HCT116 (cell line): ENCODE results near the gene PPP6R3. TPM values are rescaled to one million over a fixed set of nuclear protein-coding genes. Genes with fewer than 3 reads are reported as not detected.
"Not testable (repeated sequence)": the region's sequence is repeated elsewhere in the genome, so short reads cannot be mapped to it uniquely, and the experiment has no call there.

ENCODE experiments used
- ATAC-seq: fragments of 200-7000 bp; cut with Tn5 transposase; 2 replicates; pipeline ENCODE4 v1.9.1; 2020; ENCODE audit warnings: mild to moderate bottlenecking, moderate library complexity
- BruUV-seq: library from RNA; stranded (reverse); fragments of 400-500 nt; replicated peaks from 2 replicates; lab custom pipeline; 2021; lab: Mats Ljungman, UMichigan
- CTCF ChIA-PET: fragments of 300-600 bp; sonication (Branson Sonifier 250); formaldehyde crosslinking; loops from one replicate; lab custom pipeline; 2021; ENCODE audit warnings: antibody characterized with exemption; lab: Charles Lee
- POLR2A ChIA-PET: fragments of 300-600, 350-600 bp; sonication (Branson Sonifier 250); formaldehyde crosslinking; loops from one replicate; lab custom pipeline; 2021; ENCODE audit warnings: antibody characterized with exemption; lab: Charles Lee
- RAD21 ChIA-PET, 2 experiments: fragments of 300-600 bp; sonication (Branson Sonifier 250); formaldehyde crosslinking; loops; one replicate each; lab custom pipeline; 2023; ENCODE audit warnings: low total read pairs in 2 of 2; ENCODE audit not compliant: uncharacterized antibody in 2 of 2, unreplicated experiment in 2 of 2, low non-redundant PET in 1 of 2; lab: Charles Lee
- DNase-seq: peaks from one replicate; pipeline ENCODE4 v3.0.0-alpha.2; 2010; ENCODE audit warnings: low read depth, low spot score
- H2AFZ ChIP-seq: fragments of 200-600 bp; shearing (Covaris generic), sonication (generic); 2 replicates; pipeline ENCODE4 v1.6.1; 2017; ENCODE audit warnings: low read depth, mixed run types, mixed read lengths, antibody characterized with exemption, low read length; ENCODE audit not compliant: poor library complexity, severe bottlenecking
- H3K27ac ChIP-seq: 2 replicates; pipeline ENCODE4 v1.5.1; 2012; ENCODE audit warnings: low read depth, low read length
- H3K27me3 ChIP-seq: fragments of 200-600 bp; sonication (generic); 2 replicates; pipeline ENCODE4 v1.6.1; 2016; ENCODE audit warnings: mixed run types, low read length, mixed read lengths; ENCODE audit not compliant: insufficient read depth
- H3K36me3 ChIP-seq, 2 experiments: fragments of 200-500 bp in 1 of 2; fragments of 200-600 bp in 1 of 2; sonication (Bioruptor generic) in 1 of 2; sonication (generic) in 1 of 2; 2 replicates each; pipeline versions ENCODE4 v1.5.1 to v1.6.1; 2014 to 2016; ENCODE audit warnings: low read length in 2 of 2, inconsistent platforms in 1 of 2, mixed read lengths in 1 of 2, mixed run types in 1 of 2; ENCODE audit not compliant: insufficient read depth in 2 of 2, control insufficient read depth in 1 of 2
- H3K4me1 ChIP-seq, 2 experiments: fragments of 200-600 bp in 1 of 2; sonication (generic) in 1 of 2; 2 replicates each; pipeline versions ENCODE4 v1.5.1 to v1.6.1; 2012 to 2017; ENCODE audit warnings: low read length in 2 of 2, inconsistent platforms in 1 of 2, mild to moderate bottlenecking in 1 of 2, mixed read lengths in 1 of 2, mixed run types in 1 of 2, moderate library complexity in 1 of 2; ENCODE audit not compliant: insufficient read depth in 2 of 2, control insufficient read depth in 1 of 2
- H3K4me2 ChIP-seq: fragments of 200-600 bp; sonication (generic); 2 replicates; pipeline ENCODE4 v1.6.1; 2017; ENCODE audit warnings: mixed run types, low read length, mixed read lengths
- H3K4me3 ChIP-seq, 2 experiments: fragments of 200-600 bp in 1 of 2; sonication (generic) in 1 of 2; replicated peaks in 1 of 2; 2 replicates each; pipeline ENCODE4 v1.5.1; 2011 to 2016; ENCODE audit warnings: low read length in 2 of 2, control low read depth in 1 of 2, low read depth in 1 of 2, mild to moderate bottlenecking in 1 of 2, mixed read lengths in 1 of 2, mixed run types in 1 of 2
- H3K79me2 ChIP-seq: fragments of 200-600 bp; sonication (generic); 2 replicates; pipeline ENCODE4 v1.6.1; 2017; ENCODE audit warnings: mild to moderate bottlenecking, mixed run types, low read length, moderate library complexity, mixed read lengths; ENCODE audit not compliant: insufficient read depth
- H3K9ac ChIP-seq: fragments of 200-600 bp; sonication (generic); 2 replicates; pipeline ENCODE4 v1.6.1; 2016; ENCODE audit warnings: low read length, mixed read lengths
- H3K9me2 ChIP-seq: fragments of 200-600 bp; sonication (generic), shearing (Covaris generic); 2 replicates; pipeline ENCODE4 v1.6.1; 2017; ENCODE audit warnings: mixed run types, mild to moderate bottlenecking, moderate library complexity; ENCODE audit not compliant: insufficient read depth
- H3K9me3 ChIP-seq, 2 experiments: fragments of 200-500 bp in 1 of 2; fragments of 200-600 bp in 1 of 2; sonication (Bioruptor generic) in 1 of 2; sonication (generic) in 1 of 2; 2 replicates each; pipeline ENCODE4 v1.6.1; 2014 to 2017; ENCODE audit warnings: low read length in 2 of 2, mixed read lengths in 2 of 2, inconsistent platforms in 1 of 2, low read depth in 1 of 2, mild to moderate bottlenecking in 1 of 2, mixed run types in 1 of 2, moderate library complexity in 1 of 2; ENCODE audit not compliant: control insufficient read depth in 1 of 2, insufficient read depth in 1 of 2
- H4K20me1 ChIP-seq: fragments of 200-600 bp; sonication (generic), shearing (Covaris generic); 2 replicates; pipeline ENCODE4 v1.6.1; 2017; ENCODE audit warnings: mixed run types, mild to moderate bottlenecking, moderate library complexity; ENCODE audit not compliant: insufficient read depth
- CEBPB ChIP-seq: IDR thresholded peaks from 2 replicates; pipeline ENCODE4 v1.6.1; 2012; ENCODE audit warnings: low read depth
- EZH2 ChIP-seq: fragments of 200-600 bp; sonication (generic); IDR thresholded peaks from 2 replicates; pipeline ENCODE4 v1.6.1; 2017; ENCODE audit warnings: antibody characterized with exemption, mixed run types
- POLR2AphosphoS5 ChIP-seq: IDR thresholded peaks from 2 replicates; pipeline ENCODE4 v1.6.1; 2011; ENCODE audit warnings: mild to moderate bottlenecking, low read depth, low read length, moderate library complexity
- SIN3A ChIP-seq: IDR thresholded peaks from 2 replicates; pipeline ENCODE4 v1.6.1; 2012; ENCODE audit warnings: low read depth
- intact Hi-C: fragments of 100-400 bp; cut with micrococcal nuclease; formaldehyde crosslinking; loops from 2 replicates; pipeline ENCODE4 v1.10.0; 2022
- total RNA-seq: library from RNA; stranded (reverse); gene quantifications from one replicate; pipeline ENCODE4 v1.2.1, GENCODE V29; 2021; ENCODE audit not compliant: unreplicated experiment
- TF ChIP-seq, protein P1 (sequence below): IDR thresholded peaks from 2 replicates; pipeline ENCODE4 v1.6.1; 2011; ENCODE audit warnings: mild to moderate bottlenecking, low read length, moderate library complexity; ENCODE audit not compliant: insufficient replicate concordance; ENCODE audit errors: extremely low read depth

Gene PPP6R3
- total RNA-seq, 1 experiment from 2014 or later: 113 TPM

DNA sequence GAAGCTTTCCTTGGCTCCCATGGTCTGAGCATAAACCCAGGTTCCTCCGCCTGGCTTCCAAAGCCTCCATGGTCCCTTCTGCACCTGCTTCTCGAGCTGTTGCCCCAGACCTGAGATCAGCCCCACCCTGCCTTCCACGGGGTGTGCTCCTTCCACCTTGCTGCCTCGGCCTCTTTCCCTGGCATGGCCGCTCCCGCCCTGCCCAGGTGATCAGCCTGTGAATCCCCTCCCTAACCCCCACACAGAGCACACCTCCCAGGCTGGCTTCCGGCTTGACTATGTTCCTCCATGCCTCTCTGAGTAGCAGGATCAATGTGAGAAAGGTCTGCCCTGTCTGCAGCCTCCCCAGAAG lies 2.7 kb upstream of the PPP6R3 start:
- H3K79me2 ChIP-seq: peaks cover 23% of the 10 kb centered on the region
- no peaks in the 10 kb centered on the region for H3K9me3 ChIP-seq
- no peak for ATAC-seq
- TF ChIP-seq EZH2: no peak
- TF ChIP-seq, protein P1, sequence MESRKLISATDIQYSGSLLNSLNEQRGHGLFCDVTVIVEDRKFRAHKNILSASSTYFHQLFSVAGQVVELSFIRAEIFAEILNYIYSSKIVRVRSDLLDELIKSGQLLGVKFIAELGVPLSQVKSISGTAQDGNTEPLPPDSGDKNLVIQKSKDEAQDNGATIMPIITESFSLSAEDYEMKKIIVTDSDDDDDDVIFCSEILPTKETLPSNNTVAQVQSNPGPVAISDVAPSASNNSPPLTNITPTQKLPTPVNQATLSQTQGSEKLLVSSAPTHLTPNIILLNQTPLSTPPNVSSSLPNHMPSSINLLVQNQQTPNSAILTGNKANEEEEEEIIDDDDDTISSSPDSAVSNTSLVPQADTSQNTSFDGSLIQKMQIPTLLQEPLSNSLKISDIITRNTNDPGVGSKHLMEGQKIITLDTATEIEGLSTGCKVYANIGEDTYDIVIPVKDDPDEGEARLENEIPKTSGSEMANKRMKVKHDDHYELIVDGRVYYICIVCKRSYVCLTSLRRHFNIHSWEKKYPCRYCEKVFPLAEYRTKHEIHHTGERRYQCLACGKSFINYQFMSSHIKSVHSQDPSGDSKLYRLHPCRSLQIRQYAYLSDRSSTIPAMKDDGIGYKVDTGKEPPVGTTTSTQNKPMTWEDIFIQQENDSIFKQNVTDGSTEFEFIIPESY: no peak
- TF ChIP-seq SIN3A: no peak
- TF ChIP-seq CEBPB: no peak
- TF ChIP-seq POLR2AphosphoS5: no peak
- intact Hi-C loops: no loop called here
- peaks cover 15% of the 10 kb centered on the region for H4K20me1 ChIP-seq
- H3K9me2 ChIP-seq: no peaks in the 10 kb centered on the region
- no peak overlapping the region for H3K4me2 ChIP-seq
- POLR2A ChIA-PET: no interaction called here
- no peak overlapping the region for H3K27ac ChIP-seq
- RAD21 ChIA-PET: no interaction called here
- H2AFZ ChIP-seq: no peak overlapping the region
- DNase-seq: no peak
- CTCF ChIA-PET: no interaction called here
- H3K4me1 ChIP-seq: peaks cover 10 to 23% of the 10 kb centered on the region in 2 experiments
- H3K27me3 ChIP-seq: no peaks in the 10 kb centered on the region
- no peak overlapping the region for H3K9ac ChIP-seq
- no peak overlapping the region for H3K4me3 ChIP-seq
- H3K36me3 ChIP-seq: no peaks in the 10 kb centered on the region
- BruUV-seq: no TSS peak

DNA sequence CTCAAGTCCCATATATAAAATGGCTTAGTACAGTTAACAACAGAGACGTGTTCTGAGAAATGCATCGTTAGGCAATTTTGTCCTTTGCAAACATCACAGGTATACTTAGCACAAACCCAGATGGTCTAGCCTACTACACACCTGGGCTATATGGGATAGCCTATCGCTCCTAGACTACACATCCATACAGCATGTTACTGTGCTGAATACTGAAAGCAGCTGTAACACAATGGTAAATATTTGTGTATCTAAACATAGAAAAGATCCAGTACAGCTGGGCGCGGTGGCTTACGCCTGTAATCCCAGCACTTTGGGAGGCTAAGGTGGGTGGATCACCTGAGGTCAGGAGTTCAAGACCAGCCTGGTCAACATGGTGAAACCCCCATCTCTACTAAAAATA lies 2.2 kb upstream of the PPP6R3 start:
- Histone ChIP-seq H3K79me2 (peaks cover 27% of the 10 kb centered on the region), H3K4me1 (peaks cover 10 to 24% of the 10 kb centered on the region in 2 experiments), H4K20me1 (peaks cover 19% of the 10 kb centered on the region)
- H3K27me3 ChIP-seq, H2AFZ ChIP-seq, H3K9me2 ChIP-seq, POLR2A ChIA-PET, ATAC-seq, DNase-seq, BruUV-seq, H3K4me3 ChIP-seq, H3K36me3 ChIP-seq, H3K27ac ChIP-seq, H3K4me2 ChIP-seq, intact Hi-C loops, RAD21 ChIA-PET, H3K9ac ChIP-seq, H3K9me3 ChIP-seq, CTCF ChIA-PET: not testable (repeated sequence)
